GM13977 (cell line): ENCODE measurements around the gene ACIN1.

Source experiments
- DNase-seq: peaks from one replicate; pipeline ENCODE4 v3.0.0; 2012; ENCODE audit warnings: low spot score
- in situ Hi-C: fragments of 300-500 bp; cut with MboI; formaldehyde crosslinking; loops from one replicate; pipeline ENCODE4 v1.12.0; 2022; ENCODE audit warnings: low sequenced_read_pairs, low pct_unique_long_range_greater_than_20kb, mixed read lengths, inconsistent platforms; ENCODE audit not compliant: unreplicated experiment
- TF ChIP-seq, protein P1 (sequence below): IDR thresholded peaks from 2 replicates; pipeline ENCODE4 v1.5.1; 2012; ENCODE audit warnings: mild to moderate bottlenecking, control low read depth; ENCODE audit not compliant: insufficient read depth; ENCODE audit errors: extremely low read depth, missing control alignments

ACIN1 gene

DNA sequence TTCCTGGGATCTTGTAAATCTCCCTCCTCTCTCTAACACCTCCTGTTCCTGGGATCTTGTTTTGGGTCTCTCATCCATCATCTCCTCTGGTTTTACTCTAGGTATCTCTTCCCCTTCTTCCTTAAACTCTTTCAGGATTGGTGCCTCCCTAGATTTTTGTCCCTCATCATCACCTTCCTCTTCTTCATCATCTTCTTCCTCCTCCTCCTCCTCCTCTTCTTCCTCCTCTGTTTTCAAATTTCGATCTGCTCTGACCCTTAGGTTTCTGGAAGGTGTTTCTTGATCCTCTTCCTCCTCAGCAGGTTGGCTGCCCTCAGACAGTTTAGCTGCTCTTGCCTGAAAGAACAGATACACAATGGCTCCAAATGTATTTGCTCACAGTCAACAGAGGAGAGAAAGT is 14.5 kb downstream of the ACIN1 start:
- no peak for DNase-seq
- TF ChIP-seq, protein P1, sequence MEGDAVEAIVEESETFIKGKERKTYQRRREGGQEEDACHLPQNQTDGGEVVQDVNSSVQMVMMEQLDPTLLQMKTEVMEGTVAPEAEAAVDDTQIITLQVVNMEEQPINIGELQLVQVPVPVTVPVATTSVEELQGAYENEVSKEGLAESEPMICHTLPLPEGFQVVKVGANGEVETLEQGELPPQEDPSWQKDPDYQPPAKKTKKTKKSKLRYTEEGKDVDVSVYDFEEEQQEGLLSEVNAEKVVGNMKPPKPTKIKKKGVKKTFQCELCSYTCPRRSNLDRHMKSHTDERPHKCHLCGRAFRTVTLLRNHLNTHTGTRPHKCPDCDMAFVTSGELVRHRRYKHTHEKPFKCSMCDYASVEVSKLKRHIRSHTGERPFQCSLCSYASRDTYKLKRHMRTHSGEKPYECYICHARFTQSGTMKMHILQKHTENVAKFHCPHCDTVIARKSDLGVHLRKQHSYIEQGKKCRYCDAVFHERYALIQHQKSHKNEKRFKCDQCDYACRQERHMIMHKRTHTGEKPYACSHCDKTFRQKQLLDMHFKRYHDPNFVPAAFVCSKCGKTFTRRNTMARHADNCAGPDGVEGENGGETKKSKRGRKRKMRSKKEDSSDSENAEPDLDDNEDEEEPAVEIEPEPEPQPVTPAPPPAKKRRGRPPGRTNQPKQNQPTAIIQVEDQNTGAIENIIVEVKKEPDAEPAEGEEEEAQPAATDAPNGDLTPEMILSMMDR, result no peak
- in situ Hi-C loops, result no loop called here

DNA sequence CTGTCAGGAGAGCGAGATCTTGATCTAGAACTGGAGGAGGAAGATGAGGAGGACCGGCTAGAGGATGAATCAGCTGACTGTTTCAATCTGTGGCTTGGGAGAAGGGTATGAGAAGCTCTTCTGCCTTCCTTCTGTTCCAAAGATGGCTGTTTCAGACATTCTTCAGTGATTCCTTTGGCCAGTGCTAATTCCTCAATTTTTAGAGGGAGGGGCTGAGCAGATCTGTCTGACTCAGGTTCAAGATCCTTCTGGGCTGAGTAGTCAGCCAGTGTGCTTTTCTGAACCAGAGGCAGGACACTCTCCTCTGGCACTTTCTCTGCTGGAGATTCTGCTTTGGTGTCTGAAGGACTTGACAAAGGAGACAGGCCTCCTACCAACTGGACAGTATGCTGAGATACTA is 15.2 kb downstream of the ACIN1 start:
- no peak for DNase-seq
- in situ Hi-C loops, result no loop called here
- TF ChIP-seq, protein P1, result no peak

DNA sequence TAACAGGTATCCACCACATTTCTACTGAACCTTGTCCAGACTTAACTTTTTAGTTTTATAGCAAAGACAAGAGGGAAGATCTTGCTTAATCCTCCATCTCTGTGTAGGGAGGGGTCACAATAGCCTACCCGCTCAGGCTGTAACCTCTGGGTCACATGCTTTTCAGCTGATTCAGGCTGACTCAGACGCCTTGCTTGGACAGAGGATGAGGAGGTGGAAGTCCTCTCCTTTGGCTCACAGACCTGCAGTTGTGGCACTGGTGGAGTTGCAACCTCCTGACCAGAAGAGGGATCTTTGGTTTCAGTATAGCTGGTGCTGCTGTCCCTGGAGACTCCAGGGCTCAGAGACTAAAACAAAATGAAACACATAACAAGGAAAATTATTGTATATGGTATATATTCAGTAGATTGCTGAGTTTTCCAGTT is 16.2 kb downstream of the ACIN1 start:
- no peak for DNase-seq

DNA sequence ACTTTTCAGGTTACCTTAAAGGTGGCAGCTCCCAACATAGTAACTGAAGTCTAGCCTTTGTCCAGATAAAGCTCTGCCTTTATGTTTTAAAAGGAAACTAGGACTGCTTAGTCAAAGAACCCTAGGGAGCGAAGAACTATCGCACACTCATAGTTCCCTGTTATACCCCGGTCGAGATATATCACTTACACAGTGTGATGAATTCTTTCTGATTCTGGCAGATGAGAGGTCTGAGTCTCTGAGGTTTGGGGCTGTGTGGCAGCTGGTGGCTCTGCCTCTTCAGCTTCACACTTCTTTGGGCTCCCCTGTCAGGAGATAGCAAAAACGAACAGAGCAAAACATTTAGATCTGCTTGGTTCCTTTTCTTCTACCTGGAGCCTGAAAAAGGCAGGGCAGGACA is 17.0 kb downstream of the ACIN1 start:
- TF ChIP-seq, protein P1, result no peak
- in situ Hi-C loops, result no loop called here
- no peak for DNase-seq

More for the DNA sequence above, 16.2 kb downstream of the ACIN1 start:
- TF ChIP-seq, protein P1, result no peak
- in situ Hi-C loops, result no loop called here

DNA sequence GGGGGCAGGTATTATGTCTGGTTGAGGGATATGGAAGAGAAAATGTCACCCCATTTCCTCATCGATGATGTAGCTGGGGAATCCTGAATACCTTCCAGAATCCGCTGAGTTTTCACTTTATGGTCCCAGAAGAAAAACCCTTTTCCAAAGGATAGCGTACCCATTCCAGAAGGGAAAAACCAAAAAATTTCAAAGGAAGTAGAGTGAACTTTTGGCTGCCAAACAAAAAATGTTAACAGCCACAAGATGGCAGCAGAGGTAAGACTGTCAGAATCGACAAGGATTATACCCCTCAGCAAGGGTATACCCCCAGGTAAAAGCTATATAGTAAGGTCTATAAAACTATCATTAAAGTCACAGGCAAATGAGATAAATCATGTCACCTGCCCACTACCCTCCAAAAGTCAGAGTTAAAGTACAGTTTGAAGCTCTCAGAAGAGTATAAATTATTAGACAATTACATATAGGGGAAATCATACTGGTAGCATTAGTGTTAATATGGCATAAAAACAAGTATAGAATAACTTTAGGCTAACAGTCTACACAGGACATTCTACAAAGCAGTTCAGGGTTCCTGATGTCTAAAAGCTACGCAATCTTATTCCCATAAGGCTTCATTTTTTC is 18.0 kb downstream of the ACIN1 start:
- TF ChIP-seq, protein P1, result peak; percentile 59
- DNase-seq, result no peak
- in situ Hi-C loops, result no loop called here

DNA sequence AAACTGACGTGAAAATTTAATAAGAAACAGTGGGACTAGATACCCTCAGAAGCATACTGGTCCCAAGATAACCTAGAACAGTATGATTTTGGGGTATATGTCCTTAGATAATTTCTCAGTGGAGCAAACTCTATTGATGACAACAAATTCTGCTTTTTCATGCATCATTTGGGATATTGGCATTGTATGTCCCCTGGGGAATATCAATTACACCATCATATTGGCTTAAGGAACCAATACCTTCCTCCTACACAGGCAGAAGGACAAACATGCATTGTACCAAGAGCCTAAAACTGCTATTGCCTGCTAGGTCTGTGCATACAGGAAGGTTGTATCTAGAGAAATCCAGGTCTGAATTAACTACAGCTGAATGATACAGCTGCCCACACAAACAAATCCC is 20.0 kb downstream of the ACIN1 start:
- TF ChIP-seq, protein P1, result no peak
- no peak for DNase-seq
- in situ Hi-C loops, result no loop called here
